ENCODE results near the gene NXPE3. TPM values are rescaled to one million over a fixed set of nuclear protein-coding genes. Genes with fewer than 3 reads are reported as not detected.

NXPE3 gene
- total RNA-seq, 1 experiment from 2014 or later: 15.9 TPM

DNA sequence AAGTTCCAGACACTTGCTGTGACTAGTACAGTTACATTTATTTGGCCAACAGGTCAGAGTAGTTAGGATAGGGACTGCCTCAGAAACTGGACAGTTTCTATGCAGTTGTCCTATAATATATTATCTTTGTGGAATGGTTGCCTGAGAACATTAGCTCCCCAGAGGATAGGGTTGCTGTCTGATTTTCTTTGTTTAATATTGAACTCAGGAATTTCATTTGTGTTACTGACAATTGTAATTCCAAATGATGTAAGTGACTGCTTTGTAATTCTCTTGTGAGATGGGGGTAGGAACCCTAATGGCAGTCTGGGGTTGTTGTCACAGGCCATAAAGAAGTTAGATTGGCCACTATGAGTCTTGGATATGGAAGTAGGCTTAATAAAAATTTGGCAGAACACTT is 2.2 kb downstream of the NXPE3 start:
- H3K79me2 ChIP-seq (ENCODE audit: insufficient read depth, low read length): no peaks in the 10 kb centered on the region
- no peak for TF ChIP-seq CTCF (conservative IDR thresholded peaks at IDR 0.05)
- H3K23me2 ChIP-seq (ENCODE audit: insufficient read length, low read depth, low read length, poor library complexity, severe bottlenecking): peaks cover 5% of the 10 kb centered on the region
- no peak overlapping the region for H3K14ac ChIP-seq (ENCODE audit: insufficient read depth, low read length)
- Mint-ChIP-seq H3K4me3 (peak overlapping the region; percentile 14 to 20; a peak in 2 of 5 replicates), H3K9me3 (no peaks in the 10 kb centered on the region), H3K4me1 (peaks cover 21 to 25% of the 10 kb centered on the region in 2 experiments), H3K27ac (no peak overlapping the region), H3K27me3 (ENCODE audit: low read depth) (peaks cover 8% of the 10 kb centered on the region), H3K36me3 (ENCODE audit: insufficient read depth in 1 of 3, low read depth in 3 of 3) (peaks cover 21 to 34% (median 31%) of the 10 kb centered on the region in 3 experiments; a peak in 6 of 7 replicates)
- H3K18ac ChIP-seq (ENCODE audit: insufficient read length, low read depth, low read length): no peak overlapping the region
- H2BK5ac ChIP-seq (ENCODE audit: insufficient read length, low read length): no peak overlapping the region
- no peak overlapping the region for H2AFZ ChIP-seq (ENCODE audit: low read length)
- no peak for DNase-seq
- H3K9me3 ChIP-seq (ENCODE audit: control insufficient read depth, low read depth, low read length): no peaks in the 10 kb centered on the region
- no peak overlapping the region for H2BK15ac ChIP-seq (ENCODE audit: low read depth, low read length)
- no peak overlapping the region for H3K56ac ChIP-seq (ENCODE audit: insufficient read length, low read depth, low read length)
- no peak overlapping the region for H3K4ac ChIP-seq (ENCODE audit: low read depth, low read length)
- H3K4me2 ChIP-seq (ENCODE audit: insufficient read depth, insufficient read length, low read length): peak overlapping the region; percentile 68
- no peak overlapping the region for H3T11ph ChIP-seq (ENCODE audit: low read length)
- H4K8ac ChIP-seq (replicated peaks; ENCODE audit: insufficient read length, low read depth, low read length): no peak overlapping the region
- H3K23ac ChIP-seq (ENCODE audit: insufficient read length, low read depth, low read length): no peak overlapping the region
- H2BK12ac ChIP-seq (ENCODE audit: insufficient read length, low read depth, low read length): no peak overlapping the region
- no peak overlapping the region for H3K9ac ChIP-seq (ENCODE audit: extremely low read depth, insufficient read length, low read length)
- H2BK20ac ChIP-seq (ENCODE audit: low read depth, low read length, poor library complexity, severe bottlenecking): no peak overlapping the region
- no peaks in the 10 kb centered on the region for H4K20me1 ChIP-seq (ENCODE audit: control insufficient read depth, insufficient read depth, insufficient read length)
- H4K91ac ChIP-seq (ENCODE audit: insufficient read length, low read depth, low read length): no peak overlapping the region
- H2BK120ac ChIP-seq (ENCODE audit: low read depth, low read length, poor library complexity, severe bottlenecking): no peak overlapping the region
- no peaks in the 10 kb centered on the region for H3K27me3 ChIP-seq (ENCODE audit: insufficient read depth, low read length)
- H2AK5ac ChIP-seq (ENCODE audit: insufficient read length, low read length): no peak overlapping the region
- peaks cover 3% of the 10 kb centered on the region; the same call in 1 of the 2 replicates for H3K4me1 ChIP-seq (ENCODE audit: insufficient read depth, low read length)
- H3K79me1 ChIP-seq (ENCODE audit: insufficient read depth, low read depth, low read length, poor library complexity, severe bottlenecking): no peaks in the 10 kb centered on the region
- H3K27ac ChIP-seq (ENCODE audit: insufficient read length, low read depth, low read length): no peak overlapping the region
- H4K5ac ChIP-seq (ENCODE audit: insufficient read length, low read depth, low read length): no peak overlapping the region
